CD8-positive, alpha-beta memory T cell (primary cell): ENCODE measurements around the gene MYH2. TPM values are rescaled to one million over a fixed set of nuclear protein-coding genes. Genes with fewer than 3 reads are reported as not detected.

Experiments used
- polyA plus RNA-seq: library from polyadenylated mRNA; unstranded; fragments of 300-500 nt; fragmentation: Illumina TruSeq; gene quantifications from one replicate; pipeline ENCODE4 v1.2.3, GENCODE V29; 2021
- total RNA-seq, 2 experiments: library from RNA; stranded (reverse); gene quantifications; one replicate each; pipeline ENCODE4 v1.2.3, GENCODE V29; 2021

MYH2 gene
- total and polyA plus RNA-seq, 3 experiments from 2014 or later, result not detected

Other genes starting within 250 kb of the MYH2 start
- not detected for gene MYH13, start 176.7 kb downstream of the MYH2 start, total RNA-seq
- not detected for gene MYH13, start 176.7 kb downstream of the MYH2 start, polyA plus RNA-seq
- gene MYH8, start 127.7 kb downstream of the MYH2 start, total RNA-seq, result not detected
- gene MYH8, start 127.7 kb downstream of the MYH2 start, polyA plus RNA-seq, result not detected
- gene MYH4, start 80.1 kb downstream of the MYH2 start, total RNA-seq, result not detected
- gene MYH4, start 80.1 kb downstream of the MYH2 start, polyA plus RNA-seq, result not detected
- not detected for gene MYH1, start 31.1 kb downstream of the MYH2 start, total RNA-seq
- gene MYH1, start 31.1 kb downstream of the MYH2 start, polyA plus RNA-seq, result not detected
- gene MYH3, start 107.7 kb upstream of the MYH2 start, total RNA-seq, result 1 to 10 TPM; 2.6 to 3.5 TPM
- not detected for gene MYH3, start 107.7 kb upstream of the MYH2 start, polyA plus RNA-seq
- gene SCO1, start 147.9 kb upstream of the MYH2 start, total RNA-seq, result 10 to 100 TPM; 45.5 to 46.9 TPM
- gene SCO1, start 147.9 kb upstream of the MYH2 start, polyA plus RNA-seq, result 15.9 TPM
- gene ADPRM, start 147.9 kb upstream of the MYH2 start, total RNA-seq, result 1 to 10 TPM; 9.8 to 10.0 TPM
- 27.3 TPM for gene ADPRM, start 147.9 kb upstream of the MYH2 start, polyA plus RNA-seq
- 1 to 10 TPM in 1 of 2 experiments, under 1 TPM in 1; 0.55 to 1.1 TPM for gene TMEM220, start 180.4 kb upstream of the MYH2 start, total RNA-seq
- gene TMEM220, start 180.4 kb upstream of the MYH2 start, polyA plus RNA-seq, result 1.4 TPM